PC-9 (cell line): ENCODE data around the gene MORN4.

ENCODE experiments used
- CTCF ChIP-seq: fragments of 200-600 bp; sonication (generic); conservative IDR thresholded peaks from 2 replicates; pipeline ENCODE4 v1.6.1; 2017; ENCODE audit warnings: mixed run types, antibody characterized with exemption, mild to moderate bottlenecking, moderate library complexity
- EZH2 ChIP-seq: fragments of 200-600 bp; sonication (generic); IDR thresholded peaks from 2 replicates; pipeline ENCODE4 v1.8.0; 2017; ENCODE audit warnings: antibody characterized with exemption, low read depth

- TF ChIP-seq CTCF (no peak), EZH2 (no peak)
Observed at GRCh38 chr10:97583476-97583875, 49.8 kb downstream of the MORN4 start.
